MCF 10A (cell line): ENCODE results near the gene LRMDA. TPM values are rescaled to one million over a fixed set of nuclear protein-coding genes. Genes with fewer than 3 reads are reported as not detected.

Source experiments
- Bru-seq: library from RNA; stranded (reverse); fragments of 400-500 nt; gene quantifications from one replicate; lab custom pipeline; 2021; lab: Mats Ljungman, UMichigan
- BruChase-seq, 2 experiments: library from RNA; stranded (reverse); fragments of 400-500 nt; gene quantifications; one replicate each; lab custom pipeline; 2021; lab: Mats Ljungman, UMichigan
- BruUV-seq: library from RNA; stranded (reverse); fragments of 400-500 nt; replicated peaks from 2 replicates; lab custom pipeline; 2021; lab: Mats Ljungman, UMichigan
- CTCF ChIA-PET: fragments of 300-600 bp; sonication (Branson Sonifier 250); formaldehyde crosslinking; extraction: SDS; loops from one replicate; lab custom pipeline; 2021; ENCODE audit warnings: antibody characterized with exemption, inconsistent platforms; lab: Yijun Ruan, JAX
- POLR2A ChIA-PET: fragments of 300-600, 350-650 bp; sonication (Branson Sonifier 250); formaldehyde crosslinking; extraction: SDS; loops from one replicate; lab custom pipeline; 2020; ENCODE audit warnings: antibody characterized with exemption, inconsistent platforms; lab: Yijun Ruan, JAX
- DNase-seq: peaks from one replicate; pipeline ENCODE4 v3.0.0-alpha.2; 2018; ENCODE audit not compliant: unreplicated experiment
- H3K27ac Mint-ChIP-seq: one replicate; pipeline ENCODE4 v1.8.0; 2022; ENCODE audit warnings: mild to moderate bottlenecking, low read depth, mixed read lengths; ENCODE audit not compliant: unreplicated experiment
- H3K27me3 Mint-ChIP-seq: one replicate; pipeline ENCODE4 v1.8.0; 2022; ENCODE audit warnings: mixed read lengths; ENCODE audit not compliant: insufficient read depth, unreplicated experiment
- H3K36me3 Mint-ChIP-seq: one replicate; pipeline ENCODE4 v1.8.0; 2022; ENCODE audit warnings: mild to moderate bottlenecking, moderate library complexity, mixed read lengths; ENCODE audit not compliant: insufficient read depth, unreplicated experiment
- H3K4me1 Mint-ChIP-seq: one replicate; pipeline ENCODE4 v1.8.0; 2022; ENCODE audit warnings: mixed read lengths; ENCODE audit not compliant: insufficient read depth, unreplicated experiment
- H3K4me3 Mint-ChIP-seq: one replicate; pipeline ENCODE4 v1.8.0; 2022; ENCODE audit warnings: mild to moderate bottlenecking, moderate library complexity, mixed read lengths; ENCODE audit not compliant: unreplicated experiment
- H3K9me3 Mint-ChIP-seq: one replicate; pipeline ENCODE4 v1.8.0; 2022; ENCODE audit warnings: mixed read lengths; ENCODE audit not compliant: unreplicated experiment
- CTCF ChIP-seq: fragments of 200-600 bp; IDR thresholded peaks from one replicate; pipeline ENCODE4 v1.8.0; 2022; ENCODE audit warnings: antibody characterized with exemption, mild to moderate bottlenecking; ENCODE audit not compliant: unreplicated experiment
- intact Hi-C: fragments of 100-400 bp; cut with micrococcal nuclease; formaldehyde crosslinking; loops from 2 replicates; pipeline ENCODE4 v1.14.1; 2022
- long read RNA-seq: library from polyadenylated mRNA; stranded (forward); transcript quantifications from one replicate; pipeline ENCODE4 v2.0.0, GENCODE V29; 2022
- total RNA-seq: library from RNA; stranded (reverse); gene quantifications from 2 replicates; pipeline ENCODE4 v1.2.3, GENCODE V29; 2022

LRMDA gene
- total RNA-seq (not detected in 2 replicates), Bru-seq, nascent RNA (percentile 15 among the genes with signal in this experiment), BruChase-seq, experiment 1, labeled RNA remaining after a 6-hour chase (percentile 31 among the genes with signal in this experiment), BruChase-seq, experiment 2, labeled RNA remaining after a 2-hour chase (percentile 24 among the genes with signal in this experiment)
- long read RNA-seq, partial matches to known transcripts = 0 of 1 reads
- long read RNA-seq, other reads (novel, unspliced or antisense) = 1 of 1 reads

- no peak within 1 kb of the TSS for H3K4me3 Mint-ChIP-seq
- POLR2A ChIA-PET = interaction anchor here (4.3 to 4.5 kb wide), 2 partner anchors 29 to 37 kb away, joined by 19 to 54 read pairs; partner anchors contain the start of gene ZNF503
- CTCF ChIA-PET = no interaction called here
- no peaks in the 10 kb centered on the region for H3K36me3 Mint-ChIP-seq
- peaks cover 27% of the 10 kb centered on the region for H3K4me1 Mint-ChIP-seq
- peak within 1 kb of the TSS; percentile 46 for H3K27ac Mint-ChIP-seq
- intact Hi-C loops = no loop called here
- BruUV-seq = no TSS peak
- H3K27me3 Mint-ChIP-seq = no peaks in the 10 kb centered on the region
- H3K9me3 Mint-ChIP-seq = no peaks in the 10 kb centered on the region
- no peak for TF ChIP-seq CTCF
- DNase-seq = peak; percentile 45
These were observed at the start of gene LRMDA for GRCh38 chr10:75431180-75432111. TSS of gene LRMDA (plus strand) at chr10:75431624.

- Mint-ChIP-seq H3K9me3 (peaks cover 16% of the 10 kb centered on the region), H3K36me3 (no peaks in the 10 kb centered on the region), H3K27me3 (no peaks in the 10 kb centered on the region), H3K4me1 (no peaks in the 10 kb centered on the region), H3K4me3 (no peak overlapping the region), H3K27ac (no peak overlapping the region)
- CTCF ChIA-PET = interaction anchor here (0.6 to 3.0 kb wide), 3 partner anchors 9 to 21 kb away, joined by 3 to 13 read pairs (median 4); no protein-coding TSS in a partner anchor
- intact Hi-C loops = no loop called here
- no peak for TF ChIP-seq CTCF
- POLR2A ChIA-PET = interaction anchor here (0.9 kb wide), 1 partner anchor 27 kb away, joined by 3 read pairs; no protein-coding TSS in a partner anchor
- DNase-seq = no peak
- no TSS peak for BruUV-seq
These were observed 45.3 kb upstream of the LRMDA start for GRCh38 chr10:75386128-75386527.

- intact Hi-C loops = no loop called here
- CTCF ChIA-PET = no interaction called here
- POLR2A ChIA-PET = no interaction called here
- DNase-seq = no peak
- H3K27me3 Mint-ChIP-seq = no peaks in the 10 kb centered on the region
- TF ChIP-seq CTCF = no peak
- no peaks in the 10 kb centered on the region for H3K4me1 Mint-ChIP-seq
- H3K4me3 Mint-ChIP-seq = no peak overlapping the region
- H3K9me3 Mint-ChIP-seq = peaks cover 16% of the 10 kb centered on the region
- BruUV-seq = no TSS peak
- no peaks in the 10 kb centered on the region for H3K36me3 Mint-ChIP-seq
- H3K27ac Mint-ChIP-seq = no peak overlapping the region
These were observed 43.3 kb upstream of the LRMDA start for GRCh38 chr10:75388082-75388481.

GRCh38 chr10:75390178-75390577 lies 41.2 kb upstream of the LRMDA start:
- no peak overlapping the region for H3K27ac Mint-ChIP-seq
- no peak for TF ChIP-seq CTCF
- no peak for DNase-seq
- intact Hi-C loops = no loop called here
- peaks cover 16% of the 10 kb centered on the region for H3K9me3 Mint-ChIP-seq
- no TSS peak for BruUV-seq
- peaks cover 9% of the 10 kb centered on the region for H3K36me3 Mint-ChIP-seq
- ChIA-PET CTCF (no interaction called here), POLR2A (interaction anchor here (0.6 kb wide), 1 partner anchor 89 kb away, joined by 3 read pairs; no protein-coding TSS in a partner anchor)
- no peak overlapping the region for H3K4me3 Mint-ChIP-seq
- H3K27me3 Mint-ChIP-seq = no peaks in the 10 kb centered on the region
- peaks cover 4% of the 10 kb centered on the region for H3K4me1 Mint-ChIP-seq
